ENCODE measurements around the gene ABCA4.

Gene ABCA4

DNA sequence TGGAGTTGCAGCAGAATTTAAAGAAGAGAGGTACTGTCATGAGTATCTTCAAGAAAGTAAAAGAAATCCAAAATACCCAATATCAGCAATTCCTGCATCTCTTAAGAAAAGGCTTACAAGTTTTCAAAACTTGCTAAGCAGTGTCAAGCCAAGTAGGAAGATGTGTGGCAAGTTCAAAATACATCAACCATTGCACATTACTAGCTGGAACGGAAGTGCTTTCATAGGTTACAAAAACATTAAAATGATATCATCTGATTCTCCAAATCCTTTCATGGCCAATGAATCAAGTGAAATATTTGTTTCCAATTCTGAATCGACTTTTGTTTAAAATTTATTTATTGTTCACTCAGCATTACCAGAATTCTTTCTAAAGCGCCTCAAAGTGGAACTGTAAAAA is 5.7 kb upstream of the ABCA4 start:
- no peak overlapping the region for H2AFZ ChIP-seq (ENCODE audit: low read length)
- no peaks in the 10 kb centered on the region for H3K36me3 ChIP-seq (replicated peaks; ENCODE audit: insufficient read depth, low read length)
- H3K79me2 ChIP-seq (ENCODE audit: low read length): no peaks in the 10 kb centered on the region
- DNase-seq: no peak
- H3K4me3 ChIP-seq (ENCODE audit: low read length): no peak overlapping the region
- no peaks in the 10 kb centered on the region for H3K9me2 ChIP-seq (replicated peaks; ENCODE audit: insufficient read depth, low read length)
- H3K9me3 ChIP-seq (replicated peaks; ENCODE audit: insufficient read depth, low read length): no peaks in the 10 kb centered on the region
- no peaks in the 10 kb centered on the region for H3F3A ChIP-seq (ENCODE audit: insufficient read depth, low read length)
- H3K4me2 ChIP-seq (ENCODE audit: low read depth, low read length): no peak overlapping the region
- H3K9ac ChIP-seq (ENCODE audit: low read length): no peak overlapping the region
- no peaks in the 10 kb centered on the region for H3K4me1 ChIP-seq (ENCODE audit: low read length)
- H3K27me3 ChIP-seq (replicated peaks; ENCODE audit: insufficient read depth, low read length): no peaks in the 10 kb centered on the region
- TF ChIP-seq CTCF (IDR thresholded peaks at IDR 0.05; ENCODE audit: low read length): no peak
- no peak for TF ChIP-seq EZH2 (optimal IDR thresholded peaks at IDR 0.05; ENCODE audit: low read depth, low read length)
- TF ChIP-seq EZH2phosphoT487 (IDR thresholded peaks at IDR 0.05; ENCODE audit: low read length): no peak
- no peak overlapping the region for H3K27ac ChIP-seq (ENCODE audit: low read length)
- no peaks in the 10 kb centered on the region for H4K20me1 ChIP-seq (ENCODE audit: insufficient read depth, low read length)

GRCh38 chr1:94125551-94126514 is 4.9 kb upstream of the ABCA4 start:
- no peaks in the 10 kb centered on the region for H3F3A ChIP-seq (ENCODE audit: insufficient read depth, low read length)
- H3K9me2 ChIP-seq (replicated peaks; ENCODE audit: insufficient read depth, low read length): no peaks in the 10 kb centered on the region
- no peak for DNase-seq
- H3K27ac ChIP-seq (ENCODE audit: low read length): no peak overlapping the region
- no peaks in the 10 kb centered on the region for H3K36me3 ChIP-seq (replicated peaks; ENCODE audit: insufficient read depth, low read length)
- no peak overlapping the region for H3K4me3 ChIP-seq (ENCODE audit: low read length)
- no peaks in the 10 kb centered on the region for H3K9me3 ChIP-seq (replicated peaks; ENCODE audit: insufficient read depth, low read length)
- no peak overlapping the region for H3K4me2 ChIP-seq (ENCODE audit: low read depth, low read length)
- no peaks in the 10 kb centered on the region for H3K4me1 ChIP-seq (ENCODE audit: low read length)
- no peaks in the 10 kb centered on the region for H3K27me3 ChIP-seq (replicated peaks; ENCODE audit: insufficient read depth, low read length)
- no peaks in the 10 kb centered on the region for H4K20me1 ChIP-seq (ENCODE audit: insufficient read depth, low read length)
- H3K9ac ChIP-seq (ENCODE audit: low read length): no peak overlapping the region
- TF ChIP-seq EZH2phosphoT487 (IDR thresholded peaks at IDR 0.05; ENCODE audit: low read length) (no peak), EZH2 (optimal IDR thresholded peaks at IDR 0.05; ENCODE audit: low read depth, low read length) (no peak), CTCF (IDR thresholded peaks at IDR 0.05; ENCODE audit: low read length) (no peak)
- H2AFZ ChIP-seq (ENCODE audit: low read length): no peak overlapping the region
- H3K79me2 ChIP-seq (ENCODE audit: low read length): no peaks in the 10 kb centered on the region

- Histone ChIP-seq H3K4me2 (ENCODE audit: low read depth, low read length) (no peak overlapping the region), H4K20me1 (ENCODE audit: insufficient read depth, low read length) (no peaks in the 10 kb centered on the region), H3K27me3 (replicated peaks; ENCODE audit: insufficient read depth, low read length) (no peaks in the 10 kb centered on the region; the same call in 1 of the 2 replicates), H3K9me2 (replicated peaks; ENCODE audit: insufficient read depth, low read length) (no peaks in the 10 kb centered on the region), H3K4me1 (ENCODE audit: low read length) (no peaks in the 10 kb centered on the region), H3K79me2 (ENCODE audit: low read length) (no peaks in the 10 kb centered on the region), H3F3A (ENCODE audit: insufficient read depth, low read length) (no peaks in the 10 kb centered on the region), H3K36me3 (replicated peaks; ENCODE audit: insufficient read depth, low read length) (no peaks in the 10 kb centered on the region), H3K27ac (ENCODE audit: low read length) (no peak overlapping the region), H3K9ac (ENCODE audit: low read length) (no peak overlapping the region), H3K9me3 (replicated peaks; ENCODE audit: insufficient read depth, low read length) (no peaks in the 10 kb centered on the region), H2AFZ (ENCODE audit: low read length) (no peak overlapping the region), H3K4me3 (ENCODE audit: low read length) (no peak overlapping the region)
- TF ChIP-seq EZH2 (optimal IDR thresholded peaks at IDR 0.05; ENCODE audit: low read depth, low read length) (no peak), CTCF (IDR thresholded peaks at IDR 0.05; ENCODE audit: low read length) (no peak), EZH2phosphoT487 (IDR thresholded peaks at IDR 0.05; ENCODE audit: low read length) (no peak)
- DNase-seq: no peak
Measured at GRCh38 chr1:94124538-94124937, 3.6 kb upstream of the ABCA4 start.
